HG03045 (cell line): ENCODE data around the gene TSPAN11.
"Not testable (repeated sequence)": the region's sequence is repeated elsewhere in the genome, so short reads cannot be mapped to it uniquely, and the experiment has no call there.

ENCODE experiments used
- ATAC-seq: cut with Tn5 transposase; IDR thresholded peaks from one replicate; pipeline ENCODE4 v1.9.1; 2021; ENCODE audit warnings: mild to moderate bottlenecking, moderate library complexity; ENCODE audit not compliant: unreplicated experiment

Gene TSPAN11, protein sequence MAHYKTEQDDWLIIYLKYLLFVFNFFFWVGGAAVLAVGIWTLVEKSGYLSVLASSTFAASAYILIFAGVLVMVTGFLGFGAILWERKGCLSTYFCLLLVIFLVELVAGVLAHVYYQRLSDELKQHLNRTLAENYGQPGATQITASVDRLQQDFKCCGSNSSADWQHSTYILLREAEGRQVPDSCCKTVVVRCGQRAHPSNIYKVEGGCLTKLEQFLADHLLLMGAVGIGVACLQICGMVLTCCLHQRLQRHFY

DNA sequence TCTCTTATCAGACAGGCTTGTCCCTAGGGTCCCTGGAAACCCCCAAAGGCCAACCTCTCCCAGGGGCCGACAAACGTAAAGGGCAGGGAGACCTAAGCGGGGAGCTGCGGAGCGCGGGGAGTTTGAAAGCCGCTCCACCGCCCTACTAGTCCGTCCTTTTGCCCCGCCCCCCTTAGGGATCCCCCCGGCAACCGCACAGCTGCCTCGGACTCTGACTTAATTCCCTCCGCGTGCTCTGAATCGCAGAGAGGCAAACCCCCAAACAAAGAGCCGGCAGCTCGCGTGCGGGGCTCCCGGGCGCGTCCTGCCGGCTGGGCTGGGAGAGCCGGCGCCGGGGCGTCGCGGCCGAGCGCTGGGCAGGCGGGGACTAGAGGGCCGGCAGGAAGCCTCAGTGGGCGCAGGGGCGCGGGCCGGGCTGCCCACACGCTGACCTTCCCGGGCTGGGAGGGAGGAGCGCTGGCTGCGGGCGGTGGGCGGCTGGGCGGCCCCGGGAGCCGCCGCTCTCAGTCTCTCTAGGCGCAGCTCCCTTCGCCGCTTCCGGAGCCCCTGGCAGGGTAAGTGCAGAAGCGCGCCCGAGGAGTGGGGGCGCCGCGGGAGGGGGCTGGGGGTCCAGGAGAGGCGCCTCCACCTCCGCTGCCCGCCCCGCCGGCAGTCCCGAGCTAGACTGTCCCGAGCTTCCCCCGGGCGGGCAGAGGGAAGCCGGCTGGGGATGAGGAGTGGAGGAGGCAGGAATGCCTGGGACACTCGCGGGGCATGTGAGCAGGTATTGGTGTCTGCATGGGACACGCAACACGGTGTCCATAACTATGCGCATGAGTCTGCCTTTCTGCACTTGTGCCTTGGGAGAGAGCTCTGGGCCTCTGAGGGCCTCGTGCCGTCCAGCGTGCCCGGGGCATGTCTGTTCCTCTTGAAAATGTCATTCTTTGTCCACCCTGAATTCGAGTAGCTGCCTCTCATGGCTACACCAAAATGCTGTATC is at the start of gene TSPAN11:
TSPAN11 (plus strand) TSS at position 506 of the 979 bp plus-strand sequence. CDS start 27,244 bp downstream, outside the sequence.
- ATAC-seq = no peak

DNA sequence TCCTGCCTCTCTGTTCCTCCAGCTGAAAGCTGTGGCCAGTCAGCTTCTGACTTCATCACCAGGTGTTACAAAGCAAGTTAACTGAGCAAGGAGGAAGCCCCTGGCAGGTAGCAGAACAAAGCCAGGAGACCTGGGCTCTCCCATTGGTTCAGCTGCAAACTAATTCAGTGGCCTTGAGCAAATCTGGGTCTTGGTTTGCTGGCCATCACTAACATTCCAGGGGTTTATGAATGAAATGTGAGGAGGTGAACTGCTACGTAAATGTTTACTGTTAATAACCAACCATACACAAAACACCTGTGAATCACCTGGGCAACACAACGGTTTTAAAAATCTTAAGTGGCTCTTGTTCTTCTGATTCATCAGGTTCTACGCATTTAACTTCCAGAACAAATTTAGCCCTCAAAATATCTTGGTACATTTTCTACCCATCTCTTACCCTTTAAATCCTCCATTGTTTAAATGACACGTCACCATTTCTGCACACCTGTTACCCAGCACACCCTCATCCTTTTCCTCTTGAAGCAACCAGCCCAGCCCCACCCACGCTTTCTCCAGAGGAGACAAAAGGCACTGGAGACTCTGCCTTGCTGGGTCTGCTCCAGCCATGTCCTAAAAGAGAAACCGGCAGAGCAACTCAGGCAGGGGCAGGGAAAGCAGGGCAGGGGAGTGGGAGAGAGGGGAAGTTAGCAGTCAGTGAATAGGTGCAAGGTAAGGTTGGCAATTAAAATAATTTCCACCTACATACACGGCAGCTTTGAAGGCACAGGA is 49.3 kb upstream of the TSPAN11 start:
- no peak for ATAC-seq

DNA sequence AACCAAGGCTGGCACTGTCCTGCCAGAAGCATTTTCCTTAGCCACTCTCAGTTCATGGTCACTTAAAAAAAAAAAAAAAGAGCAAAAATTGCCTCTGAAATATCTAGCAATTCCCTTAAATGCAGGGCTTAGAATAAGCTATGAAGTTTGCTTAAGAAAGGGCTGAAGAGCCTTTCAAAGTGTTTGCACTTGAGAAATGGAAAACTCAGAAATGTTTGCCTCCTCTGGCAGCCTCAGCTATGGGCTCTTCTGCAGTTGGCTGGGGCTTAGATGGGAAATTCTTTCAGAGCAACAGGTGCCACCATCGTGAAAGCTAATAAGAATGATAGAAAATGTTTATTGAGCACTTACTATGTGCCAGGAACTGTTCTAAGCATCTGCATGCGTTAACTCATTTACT is 48.5 kb upstream of the TSPAN11 start:
- ATAC-seq = no peak

DNA sequence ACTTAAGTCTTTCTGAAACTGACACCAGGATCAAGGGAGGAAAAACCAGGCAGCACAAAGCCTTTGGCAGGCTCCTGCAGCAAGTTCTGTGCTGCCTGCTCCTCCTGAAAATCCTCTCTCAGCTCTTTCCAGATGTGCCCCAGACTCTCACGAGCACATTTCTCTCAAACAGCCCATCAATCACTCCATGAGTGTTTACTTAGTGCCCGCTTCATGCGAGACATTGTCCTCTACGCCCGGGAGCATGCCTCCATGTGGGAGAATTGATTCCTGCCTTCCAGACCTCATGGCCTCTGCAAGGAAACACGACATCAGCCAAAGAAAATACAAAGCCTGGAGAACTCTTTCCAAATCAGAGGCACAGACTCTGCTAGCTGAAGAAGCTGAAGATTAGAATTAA is 46.5 kb upstream of the TSPAN11 start:
- ATAC-seq = no peak

DNA sequence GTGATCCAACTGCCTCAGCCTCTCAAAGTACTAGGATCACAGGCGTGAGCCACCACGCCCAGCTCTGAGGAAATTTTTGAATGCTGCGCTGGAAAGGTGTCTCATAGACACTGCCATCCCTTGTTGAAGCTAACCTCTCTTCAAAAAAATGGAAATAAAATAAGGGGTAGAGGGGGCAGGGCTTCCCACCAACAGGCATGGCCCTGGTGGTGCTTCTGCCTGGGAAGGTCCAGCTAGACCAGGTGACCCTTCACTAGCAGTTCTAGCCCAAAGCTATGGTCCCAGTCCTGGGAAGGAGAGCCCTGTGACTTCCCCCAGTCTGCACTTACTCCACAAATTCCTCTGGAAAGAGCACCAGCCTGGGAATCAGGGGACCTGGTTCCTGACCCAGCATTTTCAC is 45.7 kb upstream of the TSPAN11 start:
- no peak for ATAC-seq

DNA sequence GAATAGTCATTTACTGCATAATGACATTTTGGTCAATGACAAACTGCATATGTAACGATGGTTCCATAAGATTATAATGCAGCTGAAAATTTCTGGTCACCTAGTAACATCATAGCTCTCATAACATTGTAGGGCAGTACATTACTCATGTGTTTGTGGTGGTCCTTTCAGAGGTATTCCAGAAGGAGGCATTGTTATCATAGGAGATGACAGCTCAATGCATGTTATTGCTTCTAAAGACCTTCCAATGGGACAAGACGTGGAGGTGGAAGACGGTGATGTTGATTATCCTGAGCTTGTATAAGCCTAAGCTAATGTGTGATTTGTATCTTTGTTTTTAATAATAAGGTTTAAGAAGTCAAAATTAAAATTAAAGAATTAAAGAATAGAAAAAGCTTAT is 43.8 kb upstream of the TSPAN11 start:
- ATAC-seq = no peak

DNA sequence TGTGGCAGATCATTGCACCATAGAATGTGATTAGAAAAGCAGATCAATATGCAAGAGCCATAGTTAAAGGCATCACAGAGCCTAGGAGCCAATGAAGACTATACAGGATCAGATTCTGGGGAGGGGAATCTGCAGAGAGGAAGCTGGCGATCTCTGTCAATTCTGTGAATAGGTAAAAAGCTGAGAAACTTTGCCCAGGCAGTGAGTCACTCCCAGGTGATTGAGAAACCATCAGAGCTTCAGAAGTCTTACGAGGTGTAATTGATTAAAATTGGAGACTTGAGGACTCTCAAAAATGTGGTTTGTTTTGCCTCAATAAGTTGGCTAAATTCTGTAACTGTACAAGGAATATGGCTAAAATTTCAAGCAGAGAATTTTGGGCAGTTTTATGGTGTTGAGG is 41.7 kb upstream of the TSPAN11 start:
- ATAC-seq = no peak

DNA sequence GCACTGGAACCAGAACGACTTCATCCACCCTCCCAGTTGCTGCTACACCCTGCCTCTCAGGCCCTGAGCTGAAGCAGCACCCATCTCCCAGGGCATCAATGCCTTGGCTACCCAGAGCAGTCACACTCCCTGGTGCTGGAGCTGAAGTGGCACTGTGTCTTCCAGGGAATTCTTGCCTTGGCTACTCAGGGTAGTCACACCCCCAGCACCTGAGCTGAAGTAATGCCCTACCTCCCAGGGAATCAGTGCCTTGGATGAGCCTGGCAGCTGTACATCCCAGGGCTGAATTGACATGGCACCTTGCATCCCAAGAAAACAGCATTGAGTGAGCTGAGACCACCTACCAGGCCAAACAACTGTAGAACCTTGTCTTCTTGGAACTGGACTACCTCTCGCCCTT is 41.2 kb upstream of the TSPAN11 start:
- no peak for ATAC-seq

DNA sequence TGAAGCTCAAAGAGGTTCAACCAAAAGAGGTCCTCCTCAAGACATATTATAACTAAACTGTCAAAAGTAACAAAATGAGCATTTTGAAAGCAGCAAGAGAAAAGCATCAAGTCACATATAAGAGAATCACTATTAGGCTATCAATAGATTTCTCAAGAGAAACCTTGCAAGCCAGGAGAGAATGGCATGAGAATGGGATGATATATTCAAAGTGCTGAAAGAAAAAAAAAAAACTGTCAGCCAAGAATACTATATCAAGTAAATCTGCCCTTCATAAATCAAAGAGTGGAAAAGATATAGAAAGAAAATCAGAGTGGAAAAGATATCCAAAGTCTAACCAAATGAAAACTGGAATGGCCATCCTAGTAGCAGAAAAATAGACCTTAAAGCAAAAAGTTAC is 39.3 kb upstream of the TSPAN11 start:
- ATAC-seq = no peak

DNA sequence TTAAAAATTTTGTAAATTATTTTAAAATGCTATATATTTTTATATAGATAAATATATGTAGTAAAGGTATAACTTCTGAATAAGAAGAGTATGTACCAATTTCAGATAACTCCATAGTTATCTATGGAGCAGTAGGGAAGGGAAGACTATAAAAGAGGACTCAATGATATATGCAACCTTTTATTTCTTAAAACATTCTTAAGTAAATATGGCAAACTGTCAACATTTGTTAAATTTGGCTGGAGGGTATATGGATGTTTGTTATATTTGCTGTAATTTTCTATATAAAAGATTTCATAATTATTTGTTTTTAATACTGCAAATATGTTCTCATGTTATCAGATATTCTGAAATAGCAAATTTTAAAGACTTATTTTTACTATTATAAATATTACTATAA is 38.3 kb upstream of the TSPAN11 start:
- no peak for ATAC-seq

DNA sequence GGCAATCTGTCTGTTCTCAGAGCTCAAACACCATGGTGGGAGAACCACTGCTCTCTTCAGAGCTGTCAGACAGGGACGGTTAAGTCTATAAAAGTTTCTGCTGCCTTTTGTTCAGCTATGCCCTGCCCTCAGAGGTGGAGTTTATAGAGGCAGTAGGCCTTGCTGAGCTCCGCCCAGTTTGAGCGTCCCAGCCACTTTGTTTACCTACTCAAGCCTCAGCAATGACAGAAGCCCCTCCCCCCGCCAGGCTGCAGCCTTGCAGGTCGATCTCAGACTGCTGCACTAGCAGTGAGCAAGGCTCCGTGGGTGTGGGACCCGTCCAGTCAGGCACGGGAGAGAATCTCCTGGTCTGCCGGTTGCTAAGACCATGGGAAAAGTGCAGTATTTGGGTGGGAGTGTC is 32.0 kb upstream of the TSPAN11 start:
- not testable (repeated sequence) for ATAC-seq

DNA sequence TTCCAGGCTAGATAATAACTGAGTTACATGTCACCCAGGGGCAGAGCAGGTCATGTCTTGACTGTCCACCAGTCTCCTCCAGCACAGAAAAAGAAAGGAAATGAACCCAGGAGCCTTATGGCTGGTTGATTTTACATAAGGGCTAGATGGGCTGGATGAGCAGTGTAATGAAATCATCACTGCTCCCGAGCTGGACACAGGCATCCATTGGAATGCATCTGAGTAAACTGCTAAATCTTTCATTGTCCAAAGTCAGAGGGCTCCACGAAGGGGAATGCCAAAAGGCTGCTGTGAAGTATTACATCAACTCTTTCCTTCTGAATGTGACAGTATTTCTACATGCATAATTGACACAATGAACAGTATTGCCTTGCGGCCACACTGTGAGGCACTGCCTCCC is 30.1 kb upstream of the TSPAN11 start:
- ATAC-seq = no peak

DNA sequence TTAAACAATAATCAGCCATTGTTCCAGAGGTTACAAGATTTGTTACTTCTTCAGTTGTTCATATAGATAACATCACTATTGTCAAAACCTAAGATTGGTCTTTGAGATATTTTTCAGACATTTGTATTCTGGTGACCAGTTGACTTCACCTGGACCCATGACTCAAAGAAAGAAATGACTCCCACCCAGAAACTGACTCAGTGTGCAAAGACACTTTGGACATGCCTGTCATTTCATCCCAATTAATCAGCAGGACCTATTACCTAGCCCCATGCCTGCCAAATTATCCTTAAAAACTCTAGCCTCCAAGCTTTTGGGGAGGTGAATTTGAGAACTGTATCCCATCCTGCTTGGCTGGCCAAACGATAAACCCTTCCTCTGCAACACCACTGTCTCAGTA is 27.7 kb upstream of the TSPAN11 start:
- ATAC-seq = no peak

DNA sequence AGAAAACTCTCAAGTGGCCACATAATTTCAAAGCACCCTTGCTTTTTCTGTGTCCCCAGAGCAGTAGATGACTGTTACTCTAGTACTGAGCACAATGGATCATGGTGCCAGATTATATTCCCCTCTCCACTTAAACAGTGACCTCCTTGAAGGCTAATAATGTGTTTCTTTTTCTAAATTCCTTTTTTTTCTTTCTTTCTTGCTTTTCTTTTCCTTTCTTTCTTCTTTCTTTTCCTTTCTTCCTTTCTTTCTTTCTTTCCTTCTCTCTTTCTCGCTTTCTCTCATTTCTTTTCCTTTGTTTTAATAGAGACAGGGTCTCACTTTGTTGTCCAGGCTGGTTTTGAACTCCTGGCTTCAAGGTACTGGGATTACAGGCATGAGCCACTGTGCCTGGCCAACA is 26.2 kb upstream of the TSPAN11 start:
- no peak for ATAC-seq

DNA sequence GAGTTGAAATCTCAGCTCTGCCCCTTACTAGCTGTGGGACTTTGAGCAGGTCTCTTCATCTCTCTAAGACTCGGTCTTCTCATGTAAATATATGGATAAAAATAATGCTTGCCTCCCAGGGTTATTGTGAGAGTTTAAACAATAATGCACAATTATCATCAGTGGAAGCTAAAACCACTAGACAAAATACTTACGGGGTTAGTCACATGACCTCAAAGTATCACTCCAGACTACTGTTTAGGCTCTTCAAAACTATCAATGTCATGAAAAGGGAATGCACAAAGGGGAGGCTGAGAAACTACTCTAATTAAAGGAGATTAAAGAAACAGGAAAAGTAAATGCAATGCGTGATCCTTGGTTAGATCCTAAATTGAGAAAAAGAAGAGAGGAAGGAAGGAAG is 24.5 kb upstream of the TSPAN11 start:
- ATAC-seq = no peak

DNA sequence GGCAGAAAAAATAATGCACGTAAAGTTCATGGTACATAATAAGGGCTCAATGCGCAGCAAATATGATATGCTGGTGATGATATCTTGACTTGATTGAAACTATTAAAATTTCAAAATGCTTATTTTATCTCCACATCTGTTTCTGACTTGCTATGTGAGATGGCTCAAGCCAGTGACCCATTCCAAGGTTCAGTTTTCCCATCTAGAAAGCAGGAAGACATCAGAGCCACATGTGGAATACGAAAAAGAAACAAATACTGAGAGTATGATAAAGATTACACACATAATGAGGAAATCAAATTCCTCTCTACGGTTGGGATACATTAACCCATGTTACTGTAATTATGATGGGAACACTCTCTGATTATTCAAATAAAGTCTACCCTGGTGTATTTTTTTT is 24.0 kb upstream of the TSPAN11 start:
- no peak for ATAC-seq

DNA sequence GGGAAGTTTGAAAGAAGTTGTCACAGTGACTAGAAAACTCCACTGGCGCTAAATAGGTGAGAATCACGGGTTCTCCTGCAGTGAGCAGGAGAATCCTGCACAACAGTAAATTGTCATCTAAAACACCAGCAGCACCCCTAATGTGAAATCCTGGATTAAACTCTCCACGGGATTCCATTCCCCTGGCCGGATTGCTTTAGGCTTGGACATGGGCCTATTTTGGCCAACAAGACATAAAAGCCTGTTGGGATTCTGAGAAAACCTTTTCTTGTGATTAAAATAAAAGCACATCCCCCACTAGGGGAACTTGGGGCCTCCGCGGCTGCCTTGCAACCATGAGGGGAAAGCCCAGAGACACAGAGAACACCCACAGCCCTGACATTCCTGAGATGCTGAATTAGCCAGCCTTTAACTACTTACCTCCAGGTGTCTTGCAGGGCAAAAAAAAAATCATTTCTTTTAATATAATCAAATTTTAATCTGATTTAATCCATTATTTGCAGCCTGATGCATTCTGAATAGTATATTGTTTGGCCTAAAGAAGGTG is 21.0 kb upstream of the TSPAN11 start:
- no peak for ATAC-seq

DNA sequence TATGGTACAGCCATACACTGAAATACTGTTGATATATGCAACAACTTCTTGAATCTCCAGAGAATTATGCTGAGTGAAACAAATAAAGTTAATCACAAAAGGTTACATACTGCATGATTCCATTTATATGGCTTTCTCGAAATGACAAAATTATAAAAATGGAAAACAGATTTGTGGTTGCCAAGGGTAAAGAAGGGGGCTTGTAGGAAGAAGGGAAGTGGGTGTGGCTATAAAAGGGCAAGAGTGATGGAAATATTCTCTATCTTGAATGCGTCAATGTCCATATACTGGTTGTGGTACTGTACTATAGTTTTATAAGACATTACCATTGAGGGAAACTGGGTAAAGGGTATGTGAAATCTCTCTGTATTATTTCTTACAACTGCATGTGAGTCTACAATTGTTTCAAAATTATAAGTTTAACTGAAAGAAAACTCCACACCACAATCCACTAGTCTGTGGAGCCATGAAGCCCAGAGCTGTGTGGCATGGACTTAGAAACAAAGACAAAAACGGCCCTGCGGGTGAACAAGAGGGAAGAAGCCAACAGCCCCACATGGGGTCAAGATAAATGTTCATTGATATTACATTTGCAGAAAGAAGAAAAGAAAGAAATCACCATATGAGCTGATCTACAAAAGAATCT is 18.3 kb upstream of the TSPAN11 start:
- ATAC-seq = no peak

DNA sequence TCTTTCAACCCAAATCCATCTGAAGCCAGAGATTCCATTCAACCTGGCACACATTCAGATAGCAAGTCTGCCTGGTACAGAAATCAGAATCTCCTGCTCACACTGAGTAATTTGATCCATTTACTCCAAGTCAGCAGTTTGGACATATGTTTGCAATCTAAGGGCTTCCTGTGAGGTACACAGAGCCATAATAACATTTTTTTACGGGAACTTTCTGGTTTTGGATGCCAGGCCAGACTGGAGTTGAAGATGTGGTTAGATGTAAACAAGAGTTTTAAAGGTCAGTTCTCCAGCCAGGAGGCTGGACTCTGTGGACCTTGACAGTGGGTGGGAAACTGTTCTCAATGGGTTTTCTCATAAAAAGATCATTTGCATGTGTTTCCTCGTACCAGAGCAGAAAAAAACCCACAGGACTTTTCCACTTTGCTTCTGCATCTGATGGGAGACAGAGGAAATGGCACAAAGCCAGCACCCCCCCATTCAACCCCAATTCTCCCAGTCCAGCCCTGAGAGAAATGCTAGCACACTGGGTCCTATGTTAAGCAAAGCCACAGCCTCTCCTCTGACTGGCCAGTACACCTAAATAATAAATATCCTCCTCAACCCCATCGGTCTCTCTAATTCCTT is 17.7 kb upstream of the TSPAN11 start:
- ATAC-seq = no peak

DNA sequence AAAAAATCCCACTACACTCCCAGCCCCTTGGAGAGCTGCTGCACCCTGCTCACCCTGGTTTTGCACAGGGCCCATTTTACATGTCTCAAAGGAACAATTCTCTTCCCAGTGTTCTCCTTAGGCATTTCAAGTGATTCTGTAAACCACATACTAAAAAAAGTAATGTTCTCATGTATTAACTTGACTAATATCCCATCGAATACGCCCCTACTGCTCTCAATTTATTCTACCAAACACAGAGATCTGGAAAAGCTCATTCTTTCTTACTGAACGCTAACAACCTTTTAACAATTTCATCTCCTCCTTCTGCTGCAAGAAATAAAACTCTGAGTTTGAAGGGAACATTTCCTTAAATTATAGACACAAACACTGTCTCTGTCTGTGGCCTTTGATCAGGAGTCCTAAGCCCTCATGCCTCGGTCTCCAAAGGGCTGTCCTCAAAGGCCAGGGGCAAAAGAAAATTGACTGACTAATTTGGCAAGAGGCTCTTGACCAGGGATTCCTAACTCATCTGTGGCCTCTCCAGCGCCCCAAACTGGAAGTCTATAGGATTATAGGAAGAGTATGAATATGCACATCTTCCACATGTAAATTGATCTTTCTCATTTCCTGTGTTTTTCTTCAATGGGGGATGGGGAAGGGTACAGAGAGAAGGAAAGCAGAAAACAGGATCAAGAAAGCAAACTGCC is 17.1 kb upstream of the TSPAN11 start:
- no peak for ATAC-seq
